Suprapubic skin (tissue), 4 donors: ENCODE results near the gene MRAP2. TPM values are rescaled to one million over a fixed set of nuclear protein-coding genes. Genes with fewer than 3 reads are reported as not detected.

Experiments used
- DNase-seq, 2 donors: peaks; one replicate each; pipeline ENCODE4 v3.0.0-alpha.2; 2019; ENCODE audit warnings: low spot score in 2 of 2
- H3K27ac ChIP-seq: fragments of 200-600 bp; sonication (generic); one replicate; pipeline ENCODE4 v1.5.1; 2019
- H3K27me3 ChIP-seq: fragments of 200-600 bp; sonication (generic); one replicate; pipeline ENCODE4 v1.5.1; 2019
- H3K36me3 ChIP-seq: fragments of 200-600 bp; sonication (generic); one replicate; pipeline ENCODE4 v1.5.1; 2019
- H3K4me1 ChIP-seq: fragments of 200-600 bp; sonication (generic); one replicate; pipeline ENCODE4 v1.5.1; 2019
- H3K4me3 ChIP-seq: fragments of 200-600 bp; sonication (generic); one replicate; pipeline ENCODE4 v1.5.1; 2019; ENCODE audit warnings: mild to moderate bottlenecking
- H3K9me3 ChIP-seq: fragments of 200-600 bp; sonication (generic); one replicate; pipeline ENCODE4 v1.5.1; 2019
- CTCF ChIP-seq, 2 donors: fragments of 200-600 bp in 1 of 2; fragments of 450-650 bp in 1 of 2; sonication (generic) in 1 of 2; IDR thresholded peaks; one replicate each; pipeline ENCODE4 v1.5.1; 2016 to 2019; ENCODE audit warnings: antibody characterized with exemption in 2 of 2, mild to moderate bottlenecking in 1 of 2, moderate library complexity in 1 of 2
- EP300 ChIP-seq: sonication (generic); formaldehyde crosslinking; IDR thresholded peaks from one replicate; pipeline ENCODE4 v1.6.1; 2017; ENCODE audit warnings: antibody characterized with exemption
- POLR2A ChIP-seq, 2 donors: fragments of 450-650 bp; IDR thresholded peaks; one replicate each; pipeline ENCODE4 v1.6.1; 2017; ENCODE audit warnings: antibody characterized with exemption in 2 of 2, mild to moderate bottlenecking in 2 of 2, moderate library complexity in 2 of 2
- POLR2AphosphoS5 ChIP-seq, 3 donors: sonication (generic); formaldehyde crosslinking; IDR thresholded peaks; one replicate each; pipeline ENCODE4 v1.6.1; 2017; ENCODE audit warnings: antibody characterized with exemption in 3 of 3
- WGBS: methylation state at CpG from one replicate; pipeline ENCODE4 v1.1.5; 2018; 5-methylcytosine and 5-hydroxymethylcytosine counted together
- total RNA-seq, 4 donors: library from RNA; depleted of rRNA; stranded (reverse); fragments of >200 nt; gene quantifications; one replicate each; pipeline ENCODE4 v1.1.0, GENCODE V29; 2016

Gene MRAP2
- total RNA-seq, 4 donors from 2014 or later: 1.2 to 2.8 (median 1.8) TPM

- Histone ChIP-seq H3K27ac (no peak overlapping the region), H3K4me3 (no peak overlapping the region), H3K4me1 (no peaks in the 10 kb centered on the region), H3K27me3 (no peaks in the 10 kb centered on the region), H3K36me3 (no peaks in the 10 kb centered on the region), H3K9me3 (no peaks in the 10 kb centered on the region)
- TF ChIP-seq POLR2A (IDR thresholded peaks at IDR 0.05) (no peak), EP300 (no peak), CTCF (IDR thresholded peaks at IDR 0.05) (no peak), POLR2AphosphoS5 (IDR thresholded peaks at IDR 0.05) (no peak)
- 91% methylated on average over 1 of the region's 1 CpG for WGBS
- no peak for DNase-seq
Observed at GRCh38 chr6:84086056-84086455, 52.5 kb downstream of the MRAP2 start.

GRCh38 chr6:84086545-84087429, 53.2 kb downstream of the MRAP2 start:
- no peak overlapping the region for H3K27ac ChIP-seq
- no peaks in the 10 kb centered on the region for H3K9me3 ChIP-seq
- H3K4me3 ChIP-seq: no peak overlapping the region
- H3K36me3 ChIP-seq: no peaks in the 10 kb centered on the region
- TF ChIP-seq CTCF (IDR thresholded peaks at IDR 0.05): no peak
- TF ChIP-seq POLR2AphosphoS5 (IDR thresholded peaks at IDR 0.05): no peak
- TF ChIP-seq EP300: no peak
- TF ChIP-seq POLR2A (IDR thresholded peaks at IDR 0.05): no peak
- no peaks in the 10 kb centered on the region for H3K4me1 ChIP-seq
- DNase-seq: no peak
- 82% methylated on average over 6 of the region's 6 CpGs for WGBS
- no peaks in the 10 kb centered on the region for H3K27me3 ChIP-seq

GRCh38 chr6:84089081-84089480, 55.5 kb downstream of the MRAP2 start:
- Histone ChIP-seq H3K4me3 (no peak overlapping the region), H3K9me3 (no peaks in the 10 kb centered on the region), H3K36me3 (no peaks in the 10 kb centered on the region), H3K27me3 (no peaks in the 10 kb centered on the region), H3K4me1 (no peaks in the 10 kb centered on the region), H3K27ac (no peak overlapping the region)
- TF ChIP-seq CTCF (IDR thresholded peaks at IDR 0.05) (no peak), EP300 (no peak)
- WGBS: 73% methylated on average over 4 of the region's 4 CpGs
- no peak for DNase-seq

- no peak for DNase-seq
- Histone ChIP-seq H3K27me3 (no peaks in the 10 kb centered on the region), H3K4me3 (no peak overlapping the region), H3K27ac (no peak overlapping the region), H3K9me3 (no peaks in the 10 kb centered on the region), H3K36me3 (no peaks in the 10 kb centered on the region), H3K4me1 (no peaks in the 10 kb centered on the region)
- 64% methylated on average over 3 of the region's 3 CpGs for WGBS
- TF ChIP-seq POLR2A (IDR thresholded peaks at IDR 0.05): no peak
- TF ChIP-seq POLR2AphosphoS5 (IDR thresholded peaks at IDR 0.05): no peak
- no peak for TF ChIP-seq CTCF (IDR thresholded peaks at IDR 0.05)
- no peak for TF ChIP-seq EP300
Observed at GRCh38 chr6:84089552-84089951, 56.0 kb downstream of the MRAP2 start.

GRCh38 chr6:84093441-84094435, 60.2 kb downstream of the MRAP2 start:
- no peaks in the 10 kb centered on the region for H3K36me3 ChIP-seq
- WGBS: 73% methylated on average over 4 of the region's 4 CpGs
- no peaks in the 10 kb centered on the region for H3K27me3 ChIP-seq
- no peak overlapping the region for H3K4me3 ChIP-seq
- DNase-seq: no peak
- H3K4me1 ChIP-seq: no peaks in the 10 kb centered on the region
- no peak for TF ChIP-seq POLR2AphosphoS5 (IDR thresholded peaks at IDR 0.05)
- TF ChIP-seq EP300: no peak
- no peak for TF ChIP-seq POLR2A (IDR thresholded peaks at IDR 0.05)
- no peak for TF ChIP-seq CTCF (IDR thresholded peaks at IDR 0.05)
- H3K27ac ChIP-seq: no peak overlapping the region
- H3K9me3 ChIP-seq: no peaks in the 10 kb centered on the region
